HAP-1 (cell line): Measurements from ENCODE around the gene EGFL8.

ENCODE experiments used
- DNase-seq, 2 experiments: peaks; one replicate each; pipeline ENCODE4 v3.0.0-alpha.2; 2016 to 2020; ENCODE audit warnings: low spot score in 2 of 2
- H3K27me3 ChIP-seq: fragments of 250-450 bp; sonication (Bioruptor Pico); 2 replicates; pipeline ENCODE4 v1.5.1; 2020; ENCODE audit warnings: low read depth, mild to moderate bottlenecking, moderate library complexity
- H3K36me3 ChIP-seq: fragments of 250-450 bp; sonication (Bioruptor Pico); replicated peaks from 2 replicates; pipeline ENCODE4 v1.5.1; 2020; ENCODE audit warnings: mild to moderate bottlenecking
- H3K4me1 ChIP-seq: fragments of 250-450 bp; sonication (Bioruptor Pico); 2 replicates; pipeline ENCODE4 v1.5.1; 2020; ENCODE audit warnings: mild to moderate bottlenecking
- H3K4me3 ChIP-seq: fragments of 250-450 bp; sonication (Bioruptor Pico); 2 replicates; pipeline ENCODE4 v1.5.1; 2020; ENCODE audit warnings: mild to moderate bottlenecking, moderate library complexity
- H3K9me3 ChIP-seq: fragments of 250-450 bp; sonication (Bioruptor Pico); 2 replicates; pipeline ENCODE4 v1.5.1; 2020; ENCODE audit warnings: mild to moderate bottlenecking, moderate library complexity
- in situ Hi-C: fragments of 300-500 bp; cut with MboI; formaldehyde crosslinking; loops from 3 replicates; pipeline ENCODE4 v1.14.3; 2020; ENCODE audit warnings: low sequenced_read_pairs, inconsistent platforms, mixed read lengths

The EGFL8 gene

DNA sequence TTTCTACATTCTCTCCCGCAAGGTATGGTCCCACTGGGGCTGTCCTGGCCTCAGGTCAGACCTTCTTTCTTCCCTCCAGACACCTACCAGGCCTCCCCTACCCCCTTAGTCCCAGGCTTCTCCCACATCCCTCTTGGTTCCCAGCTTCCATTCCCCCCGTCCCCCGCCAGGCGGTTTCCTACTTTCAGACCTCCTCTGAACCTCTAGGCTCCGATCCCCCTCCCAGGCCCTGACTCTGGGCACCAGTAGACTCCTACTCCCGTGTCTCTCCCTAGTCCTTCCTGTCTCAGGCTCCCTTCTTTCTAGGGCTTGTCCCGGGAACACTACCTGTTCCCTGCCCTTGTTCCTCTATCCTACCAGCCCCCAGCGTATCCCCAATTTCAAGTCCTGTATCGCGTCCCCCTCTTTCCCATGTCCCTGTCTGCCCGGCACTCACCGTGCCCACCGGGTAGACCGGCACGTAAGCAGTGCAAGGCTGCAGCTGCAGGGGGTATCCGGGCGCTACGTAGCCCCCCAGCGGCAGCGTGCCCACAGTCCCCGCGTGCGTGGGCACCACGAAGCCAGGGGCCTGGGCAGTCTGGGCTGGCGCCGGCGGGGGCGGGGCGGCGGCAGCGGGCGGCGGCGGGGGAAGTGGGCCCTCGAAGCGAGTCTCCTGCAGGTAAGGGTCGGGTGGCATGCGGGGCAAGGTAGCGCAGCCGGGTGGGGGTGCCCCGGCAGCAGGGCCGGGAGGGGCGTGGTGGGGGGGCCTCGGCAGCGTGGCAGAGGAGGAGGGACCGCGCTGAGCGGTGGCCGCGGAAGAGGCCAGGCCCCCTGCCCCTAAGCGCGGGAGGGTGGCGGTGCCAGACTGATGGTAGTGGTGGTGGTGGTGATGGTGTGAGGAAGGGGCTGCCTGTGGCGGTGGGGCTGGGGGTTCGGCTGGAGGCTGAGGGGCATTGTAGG, 14.2 kb upstream of the EGFL8 start:
- peaks cover 9% of the 10 kb centered on the region for H3K4me1 ChIP-seq
- no peak for DNase-seq
- in situ Hi-C loops, result no loop called here
- H3K27me3 ChIP-seq, result peaks cover 3% of the 10 kb centered on the region; the same call in 1 of the 2 replicates
- no peaks in the 10 kb centered on the region; the same call in 1 of the 2 replicates for H3K36me3 ChIP-seq
- no peaks in the 10 kb centered on the region for H3K9me3 ChIP-seq
- no peak overlapping the region for H3K4me3 ChIP-seq

DNA sequence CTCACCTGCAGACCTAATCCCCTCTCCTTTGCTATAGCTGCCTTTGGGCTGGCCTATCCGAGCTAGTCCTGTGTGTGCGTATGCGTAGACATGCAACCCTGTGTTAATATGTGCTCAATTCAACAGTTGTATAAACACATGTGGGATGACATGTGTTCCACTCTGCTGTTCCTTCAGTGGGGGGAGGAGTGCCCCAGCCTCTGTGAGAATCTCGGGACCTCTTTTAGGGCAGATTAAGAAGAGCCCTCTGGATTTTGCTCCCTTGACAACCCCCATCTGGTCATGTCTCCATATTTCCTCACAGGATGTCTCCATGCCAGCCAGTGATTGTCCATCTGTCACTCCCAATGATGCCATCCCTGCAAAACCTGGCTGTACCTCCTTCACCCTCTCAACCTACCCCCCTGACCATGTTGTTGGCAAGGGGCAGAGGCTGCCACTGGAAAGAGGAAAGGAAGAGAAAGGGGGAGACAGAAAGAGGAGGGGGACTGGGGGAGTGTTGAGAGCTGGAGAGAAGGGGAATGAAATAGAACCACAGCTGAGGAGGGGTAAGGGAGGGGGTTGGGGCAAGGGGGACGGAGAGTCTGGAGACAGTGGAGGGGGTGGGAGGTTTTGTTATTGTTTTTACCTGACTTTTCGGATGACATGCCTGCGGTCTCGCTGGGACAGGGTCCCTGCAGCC, 13.1 kb upstream of the EGFL8 start:
- H3K27me3 ChIP-seq, result peaks cover under 1% of the 10 kb centered on the region; the same call in 1 of the 2 replicates
- DNase-seq, result no peak
- peaks cover 9% of the 10 kb centered on the region for H3K4me1 ChIP-seq
- H3K36me3 ChIP-seq, result peaks cover 5% of the 10 kb centered on the region; the same call in 1 of the 2 replicates
- no peak overlapping the region for H3K4me3 ChIP-seq
- in situ Hi-C loops, result no loop called here
- no peaks in the 10 kb centered on the region for H3K9me3 ChIP-seq

DNA sequence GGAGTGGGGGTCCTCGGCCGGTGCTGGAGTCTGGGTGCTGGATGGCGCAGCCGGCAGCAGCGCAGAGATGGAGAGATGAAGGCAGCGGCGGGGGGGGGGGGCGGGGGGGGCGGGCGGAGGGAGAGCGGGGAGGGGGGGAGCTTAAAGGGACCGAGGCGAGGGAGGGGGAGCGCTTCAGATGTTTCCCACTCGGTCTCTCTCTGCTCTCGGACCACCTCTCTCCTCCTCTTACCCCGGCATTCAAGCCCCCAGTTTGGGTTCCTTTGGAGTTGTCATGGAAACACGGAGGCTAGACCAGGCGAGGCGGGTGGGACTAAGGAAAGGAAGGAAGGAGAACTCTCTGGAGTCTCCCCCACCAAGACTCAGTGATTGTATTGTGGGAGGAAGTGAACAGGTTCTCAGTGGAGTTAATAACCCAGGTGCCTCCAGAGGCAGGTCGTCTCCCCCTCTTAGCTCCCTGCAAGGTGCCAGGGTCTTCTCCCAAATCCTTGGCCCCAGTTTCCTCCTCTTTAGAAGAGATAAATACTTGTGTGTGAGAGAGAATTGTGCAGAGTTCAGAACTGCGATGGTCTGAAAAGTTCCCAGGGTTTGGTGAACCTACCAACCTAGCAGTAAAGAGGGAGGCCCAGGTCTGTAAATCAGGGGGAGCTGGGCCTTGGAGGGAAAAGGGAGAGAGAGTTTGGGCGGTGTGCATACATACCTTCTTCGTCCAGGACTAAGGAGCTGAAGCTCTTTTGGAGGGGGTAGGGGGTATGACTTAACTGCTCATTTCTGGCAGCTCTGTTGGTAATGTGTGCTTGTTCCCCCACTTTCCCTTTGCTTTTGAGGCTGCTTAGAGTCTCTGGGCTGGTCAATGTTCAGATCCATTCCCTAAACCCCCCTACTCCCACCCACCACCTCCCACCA, 12.3 kb upstream of the EGFL8 start, which contains the start of gene PRRT1:
Gene PRRT1 (minus strand): TSS at position 77 of the 906 bp plus-strand sequence. CDS start 112 bp downstream, outside the sequence.
- Histone ChIP-seq H3K4me1 (peaks cover 9% of the 10 kb centered on the region), H3K9me3 (no peaks in the 10 kb centered on the region), H3K4me3 (no peak within 1 kb of the TSS), H3K36me3 (peaks cover 13% of the 10 kb centered on the region), H3K27me3 (no peaks in the 10 kb centered on the region)
- in situ Hi-C loops, result no loop called here
- DNase-seq, result no peak

DNA sequence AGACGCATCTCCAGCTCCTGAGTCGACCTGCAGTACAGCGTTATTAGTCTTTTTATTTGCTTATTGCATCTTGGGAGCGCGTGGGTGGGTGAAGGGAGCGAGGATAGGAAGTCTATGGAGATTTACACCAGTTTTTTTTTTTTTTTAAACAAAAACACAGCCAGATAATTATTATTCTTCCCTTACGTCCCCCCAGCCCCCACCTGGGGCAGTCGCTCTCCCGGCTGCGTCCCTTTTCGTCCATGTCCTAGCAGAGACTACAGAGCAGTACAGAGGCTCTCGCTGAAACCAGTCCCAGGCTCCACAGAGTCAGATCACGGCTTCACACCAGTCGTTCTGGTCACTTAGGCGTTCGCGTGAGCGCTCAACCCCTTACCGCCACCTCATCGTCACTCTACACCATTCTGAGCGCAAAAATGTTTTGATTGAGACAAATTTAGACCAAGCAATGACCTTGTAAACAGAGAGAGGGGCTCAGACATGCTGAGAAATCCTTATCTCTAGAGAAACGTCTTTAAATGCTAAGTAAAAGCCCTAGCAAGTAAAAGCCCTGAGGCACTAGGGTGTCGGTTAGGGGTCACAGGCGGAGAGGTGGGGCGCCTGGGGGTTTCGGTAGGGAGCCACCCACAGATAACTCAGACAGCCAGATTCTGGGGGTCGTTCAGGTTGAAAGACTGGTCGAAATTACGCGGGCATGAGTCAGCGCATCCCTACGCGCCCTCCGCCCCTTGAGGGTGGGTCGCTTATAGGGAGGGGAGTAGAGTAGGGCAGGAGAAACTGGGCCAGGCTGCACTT, 11.4 kb upstream of the EGFL8 start:
- in situ Hi-C loops, result no loop called here
- Histone ChIP-seq H3K9me3 (no peaks in the 10 kb centered on the region), H3K4me3 (peak overlapping the region; percentile 87), H3K4me1 (peaks cover 9% of the 10 kb centered on the region), H3K27me3 (no peaks in the 10 kb centered on the region), H3K36me3 (peaks cover 22% of the 10 kb centered on the region)
- no peak for DNase-seq

DNA sequence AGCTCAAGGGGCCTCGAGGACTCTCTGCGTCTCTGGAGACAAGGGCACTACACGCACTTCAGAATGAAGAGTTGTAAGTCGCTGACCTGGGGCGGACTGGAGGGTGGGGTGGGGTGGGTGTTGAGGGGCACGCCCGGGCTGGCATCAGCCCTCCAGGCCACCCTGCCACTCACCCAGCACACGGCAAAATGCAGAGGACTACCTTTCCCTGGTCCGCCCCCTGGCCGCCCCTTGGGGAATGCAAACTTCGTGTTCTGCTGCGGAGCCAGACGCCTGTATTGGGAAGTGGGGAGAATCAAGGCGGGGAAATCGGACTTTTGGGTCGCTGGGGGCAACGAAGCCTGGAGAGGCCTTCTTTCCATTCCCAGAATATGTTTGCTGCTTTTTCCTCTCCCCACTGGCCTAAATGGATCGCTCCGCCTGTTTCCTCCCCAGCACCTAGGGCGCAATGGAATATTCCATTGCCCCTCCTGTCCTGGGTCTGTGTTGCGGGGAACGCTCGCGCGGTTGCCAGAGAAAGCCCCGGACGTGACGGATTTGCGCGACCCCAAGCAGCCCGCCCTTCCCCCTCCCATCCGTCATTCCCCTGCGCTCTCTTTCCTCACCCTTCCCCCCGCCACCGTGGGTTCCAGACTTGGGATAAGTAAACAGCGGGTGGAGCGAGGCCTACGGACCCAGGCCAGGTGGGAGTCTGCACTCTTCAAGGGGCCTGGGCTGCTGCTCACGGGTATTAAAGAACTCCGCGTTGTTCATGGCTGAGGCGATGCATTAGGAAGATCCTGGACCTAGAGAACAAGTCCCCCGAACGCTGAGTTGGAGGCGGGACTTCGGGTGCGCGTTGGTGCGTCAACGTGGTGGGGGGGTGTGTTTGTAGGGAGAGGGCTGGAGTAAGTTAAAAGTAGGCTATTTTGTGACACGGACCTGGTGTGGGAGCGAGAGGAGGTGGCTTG, 10.6 kb upstream of the EGFL8 start, which contains the start of gene PPT2:
Gene PPT2 (plus strand): TSS at position 578 of the 950 bp plus-strand sequence. CDS start 454 bp downstream, outside the sequence.
- peak; percentile 87 to 94 for DNase-seq
- Histone ChIP-seq H3K27me3 (no peaks in the 10 kb centered on the region), H3K4me3 (peak within 1 kb of the TSS; percentile 87), H3K36me3 (peaks cover 30% of the 10 kb centered on the region), H3K4me1 (peaks cover 9% of the 10 kb centered on the region), H3K9me3 (no peaks in the 10 kb centered on the region)
- in situ Hi-C loops, result no loop called here

DNA sequence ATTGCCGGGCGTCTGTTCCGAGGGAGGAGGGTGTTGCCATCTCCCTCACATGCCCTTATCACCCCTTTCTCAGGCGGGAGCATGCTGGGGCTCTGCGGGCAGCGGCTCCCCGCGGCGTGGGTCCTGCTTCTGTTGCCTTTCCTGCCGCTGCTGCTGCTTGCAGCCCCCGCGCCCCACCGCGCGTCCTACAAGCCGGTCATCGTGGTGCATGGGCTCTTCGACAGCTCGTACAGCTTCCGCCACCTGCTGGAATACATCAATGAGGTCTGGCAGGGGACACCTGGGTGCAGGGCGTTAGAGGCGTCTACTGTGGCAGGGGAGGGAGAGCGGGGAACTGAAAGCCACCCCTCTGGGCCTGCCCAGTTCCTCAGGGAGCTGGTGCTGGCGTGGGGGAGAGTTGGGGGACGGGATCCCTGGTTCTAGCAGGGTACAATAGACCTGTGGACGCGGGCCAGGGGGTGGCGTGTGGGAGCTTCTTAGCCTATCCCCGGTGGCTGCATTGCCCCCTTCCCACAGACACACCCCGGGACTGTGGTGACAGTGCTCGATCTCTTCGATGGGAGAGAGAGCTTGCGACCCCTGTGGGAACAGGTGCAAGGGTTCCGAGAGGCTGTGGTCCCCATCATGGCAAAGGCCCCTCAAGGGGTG, 9.8 kb upstream of the EGFL8 start:
- H3K4me3 ChIP-seq, result peak overlapping the region; percentile 87
- H3K36me3 ChIP-seq, result peaks cover 33% of the 10 kb centered on the region
- peak; percentile 61 to 79 for DNase-seq
- in situ Hi-C loops, result no loop called here
- no peaks in the 10 kb centered on the region for H3K9me3 ChIP-seq
- no peaks in the 10 kb centered on the region for H3K27me3 ChIP-seq
- H3K4me1 ChIP-seq, result peaks cover 9% of the 10 kb centered on the region

DNA sequence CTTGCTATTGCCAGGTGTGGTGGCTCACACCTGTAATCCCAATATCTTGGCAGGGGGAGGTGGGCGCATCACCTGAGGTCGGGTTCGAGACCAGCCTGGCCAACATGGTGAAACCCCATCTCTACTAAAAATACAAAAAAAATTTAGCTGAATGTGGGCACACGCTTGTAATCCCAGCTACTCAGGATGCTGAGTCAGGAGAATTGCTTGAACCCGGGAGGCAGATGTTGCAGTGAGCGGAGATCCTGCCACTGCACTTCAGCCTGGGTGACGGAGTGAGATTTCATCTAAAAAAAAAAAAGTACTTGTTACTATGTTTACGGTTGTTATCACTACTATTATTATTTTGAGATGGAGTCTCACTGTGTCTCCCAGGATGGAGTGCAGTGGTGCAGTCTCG, 7.5 kb upstream of the EGFL8 start:
- Histone ChIP-seq H3K27me3 (no peaks in the 10 kb centered on the region), H3K36me3 (peaks cover 33% of the 10 kb centered on the region), H3K9me3 (no peaks in the 10 kb centered on the region), H3K4me3 (no peak overlapping the region), H3K4me1 (peaks cover 9% of the 10 kb centered on the region)
- DNase-seq, result no peak
- in situ Hi-C loops, result no loop called here

DNA sequence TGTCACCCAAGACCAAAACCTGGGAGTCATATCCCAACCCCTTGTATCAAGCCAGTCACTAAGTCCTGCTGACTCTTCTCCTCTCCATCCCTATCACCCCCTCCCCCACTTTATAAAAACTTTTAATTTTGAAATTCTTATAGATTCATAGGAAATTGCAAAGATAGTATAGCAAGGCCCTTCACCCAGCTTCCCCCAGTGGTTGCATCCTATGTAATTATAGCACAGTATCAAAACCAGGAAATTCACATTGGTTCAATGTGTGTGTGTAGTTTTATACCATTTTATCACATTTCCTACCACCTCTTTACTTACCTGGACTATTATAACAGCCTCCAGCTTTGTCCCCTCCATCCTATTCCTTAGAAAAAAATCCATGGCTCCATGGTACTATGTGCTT, 6.3 kb upstream of the EGFL8 start:
- in situ Hi-C loops, result no loop called here

DNA sequence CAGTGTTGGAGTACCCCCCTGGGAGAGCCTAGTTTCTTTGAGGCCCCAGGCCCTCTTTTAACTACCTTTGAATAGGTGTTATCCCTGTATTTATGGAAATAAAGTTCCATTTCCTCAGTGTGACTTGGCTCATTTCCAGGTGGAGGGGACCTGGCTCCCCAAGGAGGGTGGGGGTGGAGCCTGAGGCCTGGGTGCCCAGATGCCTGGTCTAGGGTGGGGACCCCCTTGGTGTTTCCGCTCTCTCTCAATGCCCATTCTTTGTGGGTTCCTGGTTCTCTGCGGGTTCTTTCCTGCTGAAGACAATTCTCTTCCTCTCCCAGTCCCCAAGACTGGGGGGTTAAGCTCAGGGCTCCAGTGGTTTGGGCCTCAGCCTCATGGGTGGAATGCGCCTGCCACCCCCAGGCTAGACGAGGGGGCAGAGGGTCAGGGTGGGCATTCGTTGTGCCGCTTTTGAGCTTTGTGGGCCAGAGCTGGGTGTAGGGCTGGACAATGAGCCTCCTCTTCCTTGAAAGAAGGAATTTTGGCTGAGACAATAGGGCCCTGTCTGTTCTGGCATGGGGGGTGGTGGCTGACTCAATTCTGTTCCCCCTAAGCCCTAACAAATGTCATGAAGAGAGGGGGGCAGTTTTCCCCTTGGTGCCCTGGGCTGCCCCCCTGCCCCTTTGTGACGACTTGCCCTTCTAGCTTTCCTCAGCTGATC, 686 bp upstream of the EGFL8 start:
- no peaks in the 10 kb centered on the region for H3K9me3 ChIP-seq
- no peaks in the 10 kb centered on the region for H3K4me1 ChIP-seq
- peaks cover 35% of the 10 kb centered on the region for H3K36me3 ChIP-seq
- no peak overlapping the region for H3K4me3 ChIP-seq
- in situ Hi-C loops, result no loop called here
- H3K27me3 ChIP-seq, result no peaks in the 10 kb centered on the region
- DNase-seq, result no peak

More for the DNA sequence above, 6.3 kb upstream of the EGFL8 start:
- H3K27me3 ChIP-seq, result no peaks in the 10 kb centered on the region
- no peaks in the 10 kb centered on the region for H3K9me3 ChIP-seq
- no peak for DNase-seq
- no peak overlapping the region for H3K4me3 ChIP-seq
- peaks cover 8% of the 10 kb centered on the region for H3K4me1 ChIP-seq
- H3K36me3 ChIP-seq, result peaks cover 37% of the 10 kb centered on the region

DNA sequence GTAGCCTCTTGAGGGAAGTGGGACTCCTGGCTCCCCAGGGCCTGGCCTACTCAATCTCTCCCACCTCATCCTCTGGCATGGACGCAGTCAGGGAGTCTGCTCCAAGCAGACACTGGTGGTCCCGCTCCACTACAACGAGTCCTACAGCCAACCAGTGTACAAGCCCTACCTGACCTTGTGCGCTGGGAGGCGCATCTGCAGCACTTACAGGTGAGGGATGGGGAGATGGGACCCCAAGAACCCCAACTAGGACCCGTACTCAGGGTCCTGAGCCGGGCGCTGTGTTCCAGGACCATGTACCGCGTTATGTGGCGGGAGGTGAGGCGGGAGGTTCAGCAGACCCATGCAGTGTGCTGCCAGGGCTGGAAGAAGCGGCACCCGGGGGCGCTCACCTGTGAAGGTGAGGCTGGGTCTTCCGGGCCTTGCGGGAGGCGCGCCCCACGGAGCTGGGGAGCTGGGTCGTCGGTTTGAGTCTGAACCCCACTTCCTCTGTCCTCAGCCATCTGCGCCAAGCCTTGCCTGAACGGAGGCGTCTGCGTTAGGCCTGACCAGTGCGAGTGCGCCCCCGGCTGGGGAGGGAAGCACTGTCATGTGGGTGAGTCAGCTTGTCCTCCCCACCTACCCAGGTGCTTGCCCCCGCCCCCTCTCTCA, 2.1 kb downstream of the EGFL8 start:
- H3K36me3 ChIP-seq, result peaks cover 52% of the 10 kb centered on the region
- H3K4me3 ChIP-seq, result no peak overlapping the region
- H3K9me3 ChIP-seq, result no peaks in the 10 kb centered on the region
- no peaks in the 10 kb centered on the region for H3K27me3 ChIP-seq
- no peaks in the 10 kb centered on the region for H3K4me1 ChIP-seq
- in situ Hi-C loops, result no loop called here
- DNase-seq, result no peak
